ENCODE data around the gene NPHP3. TPM values are rescaled to one million over a fixed set of nuclear protein-coding genes. Genes with fewer than 3 reads are reported as not detected.

NPHP3 gene
- total and polyA plus RNA-seq, 7 experiments from 2014 or later: 5.0 to 78.9 (median 21.8) TPM

DNA sequence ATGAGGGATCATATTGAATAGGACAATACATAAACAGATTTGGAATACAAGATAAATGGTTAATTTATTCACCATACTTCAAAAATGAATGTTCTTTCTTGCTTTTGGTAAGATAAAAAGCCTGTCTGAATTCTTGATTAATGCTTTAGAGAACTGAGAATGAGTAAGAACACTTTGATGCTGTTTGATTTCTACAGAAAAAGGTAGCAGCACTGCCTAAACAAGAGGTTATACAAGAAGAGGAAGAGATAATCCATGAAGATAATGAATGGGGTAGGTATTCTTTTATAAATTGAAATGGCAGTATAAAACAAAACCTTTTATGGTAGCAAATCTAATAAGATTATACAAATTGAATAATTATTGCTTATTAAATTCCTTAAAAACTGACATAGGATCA is 46.8 kb downstream of the NPHP3 start:
- DNase-seq (no peak), ATAC-seq (no peak)
- Histone ChIP-seq H3K27me3 (ENCODE audit: control insufficient read depth in 2 of 2, insufficient read depth in 2 of 2, low read length in 2 of 2) (no peaks in the 10 kb centered on the region), H3K27ac (ENCODE audit: low read depth, low read length) (no peak overlapping the region), H3K9me3 (ENCODE audit: control insufficient read depth in 2 of 3, low read length in 3 of 3) (no peaks in the 10 kb centered on the region), H3K4me3 (ENCODE audit: low read length) (no peak overlapping the region), H3K36me3 (ENCODE audit: control insufficient read depth in 2 of 3, insufficient read depth in 3 of 3, low read length in 3 of 3) (peaks cover 0 to 29% (median 0%) of the 10 kb centered on the region in 3 experiments), H3K4me1 (ENCODE audit: control insufficient read depth in 2 of 2, insufficient read depth in 2 of 2, low read length in 2 of 2) (no peaks in the 10 kb centered on the region)
- ChIA-PET POLR2A (no interaction called here), CTCF (no interaction called here)
- Mint-ChIP-seq H3K9me3 (no peaks in the 10 kb centered on the region), H3K36me3 (peaks cover 0 to 20% (median 8%) of the 10 kb centered on the region in 5 donors), H3K27me3 (no peaks in the 10 kb centered on the region), H3K4me3 (no peak overlapping the region), H3K27ac (peak overlapping the region in 5 of 9 donors; percentile 3 to 80 (median 44)), H3K4me1 (peaks cover 0 to 4% (median 0%) of the 10 kb centered on the region in 7 donors)
- intact Hi-C loops (cut with micrococcal nuclease): no loop called here

DNA sequence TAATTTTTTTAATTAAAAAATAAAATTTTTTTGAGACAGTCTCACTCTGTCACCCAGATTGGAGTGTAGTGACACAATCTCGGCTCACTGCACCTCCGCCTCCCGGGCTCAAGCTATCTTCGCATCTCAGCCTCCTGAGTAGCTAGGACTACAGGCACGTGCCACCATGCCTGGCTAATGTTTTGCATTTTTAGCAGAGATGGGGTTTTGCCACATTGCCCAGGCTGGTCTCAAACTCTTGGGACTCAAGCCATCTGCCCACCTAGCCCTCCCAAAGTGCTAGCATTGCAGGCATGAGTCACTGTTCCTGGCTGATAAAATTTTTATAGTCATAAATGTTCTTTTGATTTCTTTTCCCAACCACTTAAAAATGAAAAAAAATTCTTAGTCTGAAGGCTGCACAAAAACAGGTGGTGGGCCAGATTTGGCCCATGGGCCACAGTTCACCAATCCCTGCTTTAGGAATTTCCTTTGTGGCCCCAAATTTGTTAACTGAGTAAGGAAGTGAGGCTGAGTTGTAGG is 52.9 kb downstream of the NPHP3 start:
- Histone ChIP-seq H3K27ac (ENCODE audit: low read depth, low read length) (no peak overlapping the region), H3K4me3 (ENCODE audit: low read length) (no peak overlapping the region), H3K4me1 (ENCODE audit: control insufficient read depth in 2 of 2, insufficient read depth in 2 of 2, low read length in 2 of 2) (no peaks in the 10 kb centered on the region), H3K27me3 (ENCODE audit: control insufficient read depth in 2 of 2, insufficient read depth in 2 of 2, low read length in 2 of 2) (no peaks in the 10 kb centered on the region), H3K36me3 (ENCODE audit: control insufficient read depth in 2 of 3, insufficient read depth in 3 of 3, low read length in 3 of 3) (peaks cover 0 to 24% (median 0%) of the 10 kb centered on the region in 3 experiments), H3K9me3 (ENCODE audit: control insufficient read depth in 2 of 3, low read length in 3 of 3) (no peaks in the 10 kb centered on the region)
- DNase-seq (no peak), ATAC-seq (no peak)
- peaks cover 3 to 17% (median 4%) of the 10 kb centered on the region in 5 donors for H3K36me3 Mint-ChIP-seq
- ChIA-PET CTCF (no interaction called here), POLR2A (interaction anchor here (2.3 kb wide), 1 partner anchor 9 kb away, joined by 9 read pairs; the partner anchor contains the start of genes ACAD11 and UBA5)
- no peaks in the 10 kb centered on the region for H3K9me3 Mint-ChIP-seq
- no peak overlapping the region for H3K27ac Mint-ChIP-seq
- no peak overlapping the region for H3K4me3 Mint-ChIP-seq
- intact Hi-C loops (cut with micrococcal nuclease): loop anchor here in 1 of 2 donors (10.0 kb wide), 1 partner anchor 1285 kb away; the partner anchor contains the start of gene NUDT16
- peaks cover 13 to 38% (median 28%) of the 10 kb centered on the region in 7 donors for H3K4me1 Mint-ChIP-seq
- H3K27me3 Mint-ChIP-seq: no peaks in the 10 kb centered on the region

DNA sequence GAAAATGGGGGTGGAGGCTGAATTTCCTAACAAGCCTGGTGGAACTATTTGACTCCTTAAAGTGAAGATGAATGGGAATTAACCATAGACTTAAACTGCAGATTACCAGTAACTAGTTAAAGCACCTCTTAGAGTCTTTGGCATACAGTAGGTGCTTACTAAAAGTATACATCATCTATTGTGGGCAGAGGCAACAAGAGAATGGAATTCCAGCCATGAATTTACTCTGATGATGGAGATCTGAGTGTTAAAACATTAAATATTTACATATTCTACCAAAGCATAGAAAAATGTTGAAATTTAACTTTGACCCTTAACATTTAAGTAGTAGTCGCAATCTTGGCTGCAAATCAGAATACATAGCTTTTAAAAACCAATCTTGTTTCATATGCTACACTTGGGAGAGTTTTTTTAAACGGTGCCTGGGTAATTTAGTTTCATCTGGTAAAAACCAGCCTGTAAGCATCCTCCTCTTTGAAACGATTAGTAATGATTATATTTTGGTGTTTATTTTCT is 56.9 kb downstream of the NPHP3 start:
- Histone ChIP-seq H3K27ac (ENCODE audit: low read depth, low read length) (no peak overlapping the region), H3K36me3 (ENCODE audit: control insufficient read depth in 2 of 3, insufficient read depth in 3 of 3, low read length in 3 of 3) (peaks cover 0 to 15% (median 0%) of the 10 kb centered on the region in 3 experiments), H3K4me3 (ENCODE audit: low read length) (no peak overlapping the region), H3K9me3 (ENCODE audit: control insufficient read depth in 2 of 3, low read length in 3 of 3) (no peaks in the 10 kb centered on the region), H3K4me1 (ENCODE audit: control insufficient read depth in 2 of 2, insufficient read depth in 2 of 2, low read length in 2 of 2) (peaks cover 7 to 9% of the 10 kb centered on the region in 2 donors), H3K27me3 (ENCODE audit: control insufficient read depth in 2 of 2, insufficient read depth in 2 of 2, low read length in 2 of 2) (no peaks in the 10 kb centered on the region)
- intact Hi-C loops (cut with micrococcal nuclease): loop anchor here in 1 of 2 donors (10.0 kb wide), 1 partner anchor 1280 kb away; the partner anchor contains the start of gene NUDT16
- CTCF ChIA-PET: no interaction called here
- no peaks in the 10 kb centered on the region for H3K9me3 Mint-ChIP-seq
- no peak for DNase-seq
- peaks cover 0 to 12% (median 5%) of the 10 kb centered on the region in 5 donors for H3K36me3 Mint-ChIP-seq
- peak overlapping the region in 1 of 9 donors; percentile 21 for H3K27ac Mint-ChIP-seq
- peaks cover 35 to 72% (median 59%) of the 10 kb centered on the region in 7 donors for H3K4me1 Mint-ChIP-seq
- POLR2A ChIA-PET: no interaction called here
- no peak for ATAC-seq
- no peak overlapping the region for H3K4me3 Mint-ChIP-seq
- no peaks in the 10 kb centered on the region for H3K27me3 Mint-ChIP-seq

DNA sequence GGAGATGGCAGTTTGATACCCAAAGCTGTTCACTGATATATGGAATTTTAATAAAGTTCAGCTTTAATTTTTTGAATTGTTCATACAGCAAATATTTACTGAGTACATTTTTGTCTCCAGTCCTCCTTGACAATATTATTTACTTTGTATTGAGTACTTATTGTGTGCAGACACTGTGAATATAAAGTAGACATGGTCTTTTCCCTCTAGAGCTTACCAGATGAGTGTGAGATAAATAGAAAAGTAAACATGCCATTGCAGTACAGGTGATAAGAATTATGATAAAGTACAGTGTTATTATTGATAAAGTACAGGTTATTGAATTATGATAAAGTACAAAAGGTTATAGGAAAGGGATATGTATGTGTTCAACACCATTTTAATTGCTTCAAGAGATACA is 60.0 kb downstream of the NPHP3 start:
- ATAC-seq: no peak
- Mint-ChIP-seq H3K27me3 (no peaks in the 10 kb centered on the region), H3K4me1 (peaks cover 39 to 81% (median 66%) of the 10 kb centered on the region in 7 donors), H3K27ac (peak overlapping the region in 2 of 9 donors; percentile 15 to 34), H3K4me3 (peak overlapping the region in 8 of 10 donors; percentile 23 to 97 (median 59)), H3K36me3 (peaks cover 0 to 8% (median 4%) of the 10 kb centered on the region in 5 donors), H3K9me3 (no peaks in the 10 kb centered on the region)
- H3K4me3 ChIP-seq (ENCODE audit: low read length): no peak overlapping the region
- H3K9me3 ChIP-seq (ENCODE audit: control insufficient read depth in 2 of 3, low read length in 3 of 3): no peaks in the 10 kb centered on the region
- peaks cover 9 to 19% of the 10 kb centered on the region in 2 donors for H3K4me1 ChIP-seq (ENCODE audit: control insufficient read depth in 2 of 2, insufficient read depth in 2 of 2, low read length in 2 of 2)
- intact Hi-C loops (cut with micrococcal nuclease): loop anchor here (5.0 to 10.0 kb wide), 4 partner anchors 910 to 1770 kb away; partner anchors contain the start of genes ATP2C1 (in 1 of the 2), CDV3 (in 1 of the 2), MRPL3 (in 1 of the 2) and NUDT16 (in 1 of the 2)
- no peak for DNase-seq
- H3K27ac ChIP-seq (ENCODE audit: low read depth, low read length): no peak overlapping the region
- no peaks in the 10 kb centered on the region for H3K27me3 ChIP-seq (ENCODE audit: control insufficient read depth in 2 of 2, insufficient read depth in 2 of 2, low read length in 2 of 2)
- ChIA-PET CTCF (interaction anchor here (2.2 kb wide), 1 partner anchor 19 kb away, joined by 6 read pairs; no protein-coding TSS in a partner anchor), POLR2A (interaction anchor here (0.5 to 0.6 kb wide), 2 partner anchors 17 to 249 kb away, joined by 3 read pairs; no protein-coding TSS in a partner anchor)
- H3K36me3 ChIP-seq (ENCODE audit: control insufficient read depth in 2 of 3, insufficient read depth in 3 of 3, low read length in 3 of 3): peaks cover 0 to 18% (median 0%) of the 10 kb centered on the region in 3 experiments

DNA sequence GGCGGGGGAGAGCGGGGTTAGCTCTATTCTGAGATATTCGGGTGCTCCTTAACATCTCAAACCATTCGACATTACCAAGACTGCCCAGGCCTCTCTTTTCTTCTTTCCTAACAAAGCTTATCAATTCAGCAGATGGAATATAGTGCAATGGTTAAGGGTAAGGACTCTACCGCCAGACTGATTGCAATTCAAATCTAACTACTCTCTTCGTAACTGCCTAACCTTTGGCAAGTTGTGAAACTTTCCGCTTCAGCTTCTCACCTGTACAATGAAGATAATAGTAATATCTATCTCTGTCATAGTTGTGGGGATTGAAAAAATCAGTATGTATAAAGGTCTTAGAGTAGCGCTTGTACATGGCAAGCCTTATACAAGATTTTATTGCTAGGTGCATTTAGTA is 61.1 kb downstream of the NPHP3 start:
- Histone ChIP-seq H3K4me1 (ENCODE audit: control insufficient read depth in 2 of 2, insufficient read depth in 2 of 2, low read length in 2 of 2) (peaks cover 9 to 19% of the 10 kb centered on the region in 2 donors), H3K4me3 (ENCODE audit: low read length) (peak overlapping the region; percentile 99), H3K9me3 (ENCODE audit: control insufficient read depth in 2 of 3, low read length in 3 of 3) (no peaks in the 10 kb centered on the region), H3K27me3 (ENCODE audit: control insufficient read depth in 2 of 2, insufficient read depth in 2 of 2, low read length in 2 of 2) (no peaks in the 10 kb centered on the region), H3K36me3 (ENCODE audit: control insufficient read depth in 2 of 3, insufficient read depth in 3 of 3, low read length in 3 of 3) (peaks cover 0 to 14% (median 0%) of the 10 kb centered on the region in 3 experiments), H3K27ac (ENCODE audit: low read depth, low read length) (peak overlapping the region; percentile 92)
- H3K9me3 Mint-ChIP-seq: no peaks in the 10 kb centered on the region
- peak overlapping the region; percentile 84 to 98 (median 97) for H3K4me3 Mint-ChIP-seq
- ATAC-seq (no peak), DNase-seq (no peak)
- peak overlapping the region; percentile 95 to 98 (median 96) for H3K27ac Mint-ChIP-seq
- CTCF ChIA-PET: interaction anchor here (0.5 to 2.2 kb wide), 4 partner anchors 12 to 128 kb away, joined by 3 to 6 read pairs (median 3); no protein-coding TSS in a partner anchor
- intact Hi-C loops (cut with micrococcal nuclease): loop anchor here (2.0 to 10.0 kb wide), 5 partner anchors 244 to 1769 kb away; partner anchors contain the start of genes ATP2C1 (in 1 of the 2), CDV3 (in 1 of the 2), DNAJC13 (in 1 of the 2) and MRPL3 (in 1 of the 2)
- H3K4me1 Mint-ChIP-seq: peaks cover 41 to 81% (median 67%) of the 10 kb centered on the region in 7 donors
- H3K27me3 Mint-ChIP-seq: no peaks in the 10 kb centered on the region
- POLR2A ChIA-PET: interaction anchor here (0.5 to 2.3 kb wide), 6 partner anchors 9 to 912 kb away, joined by 3 to 9 read pairs (median 4); partner anchors contain the start of gene CDV3
- H3K36me3 Mint-ChIP-seq: peaks cover 0 to 8% (median 3%) of the 10 kb centered on the region in 5 donors

DNA sequence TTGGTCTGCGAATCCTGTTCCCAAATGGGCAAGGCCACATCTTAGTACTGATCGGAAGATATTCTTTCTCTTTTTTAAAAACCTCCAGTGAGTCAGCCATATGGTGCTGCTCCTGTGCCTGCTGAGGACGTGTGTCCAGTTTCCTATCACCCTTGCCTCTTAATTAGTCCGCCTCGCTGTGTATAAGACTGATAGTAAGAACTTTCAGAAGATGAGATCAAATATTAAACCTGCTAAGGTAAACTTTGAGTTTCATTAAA is 61.5 kb downstream of the NPHP3 start:
- DNase-seq (no peak), ATAC-seq (no peak)
- H3K27ac ChIP-seq (ENCODE audit: low read depth, low read length): peak overlapping the region; percentile 92
- H3K4me1 ChIP-seq (ENCODE audit: control insufficient read depth in 2 of 2, insufficient read depth in 2 of 2, low read length in 2 of 2): peaks cover 9 to 19% of the 10 kb centered on the region in 2 donors
- Mint-ChIP-seq H3K4me3 (peak overlapping the region; percentile 84 to 98 (median 97)), H3K4me1 (peaks cover 43 to 80% (median 69%) of the 10 kb centered on the region in 7 donors), H3K9me3 (no peaks in the 10 kb centered on the region), H3K36me3 (peaks cover 0 to 8% (median 3%) of the 10 kb centered on the region in 5 donors), H3K27ac (peak overlapping the region; percentile 95 to 98 (median 96)), H3K27me3 (no peaks in the 10 kb centered on the region)
- H3K27me3 ChIP-seq (ENCODE audit: control insufficient read depth in 2 of 2, insufficient read depth in 2 of 2, low read length in 2 of 2): no peaks in the 10 kb centered on the region
- intact Hi-C loops (cut with micrococcal nuclease): loop anchor here (1.0 to 10.0 kb wide), 9 partner anchors 62 to 1825 kb away; partner anchors contain the start of genes DNAJC13 (in 2 of the 2), NPHP3 (in 2 of the 2), ANAPC13 (in 1 of the 2) and ATP2C1 (in 1 of the 2)
- H3K4me3 ChIP-seq (ENCODE audit: low read length): peak overlapping the region; percentile 99
- ChIA-PET POLR2A (interaction anchor here (0.5 to 2.3 kb wide), 6 partner anchors 9 to 912 kb away, joined by 3 to 9 read pairs (median 4); partner anchors contain the start of gene CDV3), CTCF (interaction anchor here (0.5 to 2.2 kb wide), 4 partner anchors 12 to 128 kb away, joined by 3 to 6 read pairs (median 3); no protein-coding TSS in a partner anchor)
- H3K9me3 ChIP-seq (ENCODE audit: control insufficient read depth in 2 of 3, low read length in 3 of 3): no peaks in the 10 kb centered on the region
- peaks cover 0 to 14% (median 0%) of the 10 kb centered on the region in 3 experiments for H3K36me3 ChIP-seq (ENCODE audit: control insufficient read depth in 2 of 3, insufficient read depth in 3 of 3, low read length in 3 of 3)

All from naive thymus-derived CD4-positive, alpha-beta T cell (primary cell).